ENCODE data around the gene LIMK1.
"Not testable (repeated sequence)": the region's sequence is repeated elsewhere in the genome, so short reads cannot be mapped to it uniquely, and the experiment has no call there.

LIMK1 gene
- 62.2 to 91.2 reads per million in 2 donors for total RNA-seq

DNA sequence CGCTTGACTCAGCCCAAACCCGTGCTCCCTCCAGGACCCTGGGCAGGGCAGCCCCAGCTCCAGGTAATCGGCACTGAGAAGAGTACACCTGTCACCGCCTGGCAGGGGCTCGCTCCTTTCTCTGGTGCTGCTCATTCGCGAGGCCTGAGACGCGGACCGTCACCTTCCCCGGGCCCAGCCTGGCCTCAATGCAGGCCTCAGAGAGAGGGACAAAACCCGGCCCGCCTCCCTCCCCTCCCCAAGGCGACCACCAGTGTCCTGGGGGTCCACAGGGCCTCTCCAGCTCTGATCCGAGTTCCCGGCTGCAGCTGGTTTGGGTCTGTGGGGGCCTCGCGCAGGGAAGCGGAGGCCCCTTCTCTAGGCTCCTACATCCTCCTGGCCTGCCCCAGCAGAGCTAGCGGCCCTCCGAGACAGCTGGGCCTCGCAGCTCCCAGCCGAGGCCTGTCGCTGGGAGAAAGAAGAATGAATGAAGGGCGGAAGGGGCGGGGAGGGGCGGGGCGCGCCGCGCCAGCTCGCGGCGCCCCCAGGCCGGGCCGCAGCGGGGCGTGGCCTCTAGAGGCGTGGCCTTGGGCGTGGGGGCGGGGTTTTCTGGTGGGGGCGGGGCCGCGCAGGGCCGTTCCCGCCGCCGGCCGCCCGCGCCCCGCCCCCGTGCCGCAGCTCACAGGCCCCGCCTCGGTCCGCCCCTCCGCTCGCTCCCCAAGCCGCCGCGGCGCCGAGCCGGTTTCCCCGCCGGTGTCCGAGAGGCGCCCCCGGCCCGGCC is at the start of gene LIMK1:
TSS of gene LIMK1 (plus strand) at position 688 of the 760 bp plus-strand sequence. CDS start 187 bp downstream, outside the sequence.
- peak; percentile 77 for DNase-seq

DNA sequence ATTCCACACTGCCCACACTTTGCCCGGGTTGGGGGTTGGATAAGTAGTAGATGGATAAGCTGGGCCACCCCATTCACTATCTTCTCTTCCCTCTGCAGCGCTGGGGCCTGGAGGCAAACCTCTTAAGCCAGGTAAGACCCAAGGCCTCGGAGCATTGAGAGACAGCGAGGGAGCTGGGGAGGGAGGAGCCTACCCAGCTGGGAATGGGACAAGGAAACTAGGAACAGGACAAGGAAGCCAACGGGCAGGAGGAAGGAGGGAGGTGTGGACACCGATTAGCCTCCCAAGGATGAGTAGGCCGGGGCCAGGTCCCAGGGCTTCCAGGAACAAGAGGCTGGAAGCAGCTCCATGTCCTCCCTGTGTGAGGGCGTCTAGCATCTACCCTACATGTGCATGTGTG is 46.0 kb upstream of the LIMK1 start:
- DNase-seq = no peak

- DNase-seq = no peak
Measured at GRCh38 chr7:74038194-74038961, 45.2 kb upstream of the LIMK1 start.

DNA sequence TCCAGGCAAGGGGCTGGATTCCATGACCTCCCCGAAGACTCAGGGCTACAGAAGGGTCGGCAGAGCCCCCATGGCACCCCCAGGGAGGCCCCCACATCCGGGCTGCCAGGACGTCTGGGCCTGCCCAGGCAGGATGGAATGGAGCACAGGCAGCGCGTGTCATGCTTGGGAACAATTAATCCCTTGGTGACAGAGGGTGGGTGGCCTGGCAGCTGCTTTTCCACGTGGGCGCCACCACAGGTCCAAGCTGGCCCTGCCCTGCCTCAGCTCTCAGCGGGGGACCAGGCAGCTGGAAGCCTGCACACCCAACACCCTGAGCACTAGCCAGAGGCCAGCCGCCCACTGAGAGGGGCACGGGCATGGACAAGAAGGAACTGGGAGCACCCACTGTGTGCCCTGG is 44.3 kb upstream of the LIMK1 start:
- no peak for DNase-seq

- DNase-seq = no peak
Measured at GRCh38 chr7:74040101-74040790, 43.4 kb upstream of the LIMK1 start.

GRCh38 chr7:74040791-74041520 is 42.6 kb upstream of the LIMK1 start:
- DNase-seq = no peak

GRCh38 chr7:74042746-74043522 is 40.7 kb upstream of the LIMK1 start:
- no peak for DNase-seq

GRCh38 chr7:74043523-74043951 is 40.1 kb upstream of the LIMK1 start:
- no peak for DNase-seq

GRCh38 chr7:74044366-74045350 is 38.9 kb upstream of the LIMK1 start:
- no peak for DNase-seq

DNA sequence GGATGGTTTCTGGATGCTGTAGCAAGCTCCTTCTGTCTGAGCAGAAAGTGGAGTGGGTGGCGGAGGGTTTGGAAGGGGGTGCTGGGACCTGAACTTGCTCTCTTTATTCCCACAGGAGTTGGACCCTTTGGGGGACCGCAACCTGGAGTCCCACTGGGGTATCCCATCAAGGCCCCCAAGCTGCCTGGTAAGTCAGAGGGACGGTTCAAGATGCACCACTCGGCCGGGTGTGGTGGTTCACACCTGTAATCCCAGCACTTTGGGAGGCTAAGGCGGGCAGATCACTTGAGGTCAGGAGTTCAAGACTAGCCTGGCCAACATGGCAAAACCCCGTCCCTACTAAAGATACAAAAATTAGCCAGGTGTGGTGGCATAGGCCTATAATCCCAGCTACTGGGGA is 37.0 kb upstream of the LIMK1 start:
- DNase-seq = not testable (repeated sequence)

DNA sequence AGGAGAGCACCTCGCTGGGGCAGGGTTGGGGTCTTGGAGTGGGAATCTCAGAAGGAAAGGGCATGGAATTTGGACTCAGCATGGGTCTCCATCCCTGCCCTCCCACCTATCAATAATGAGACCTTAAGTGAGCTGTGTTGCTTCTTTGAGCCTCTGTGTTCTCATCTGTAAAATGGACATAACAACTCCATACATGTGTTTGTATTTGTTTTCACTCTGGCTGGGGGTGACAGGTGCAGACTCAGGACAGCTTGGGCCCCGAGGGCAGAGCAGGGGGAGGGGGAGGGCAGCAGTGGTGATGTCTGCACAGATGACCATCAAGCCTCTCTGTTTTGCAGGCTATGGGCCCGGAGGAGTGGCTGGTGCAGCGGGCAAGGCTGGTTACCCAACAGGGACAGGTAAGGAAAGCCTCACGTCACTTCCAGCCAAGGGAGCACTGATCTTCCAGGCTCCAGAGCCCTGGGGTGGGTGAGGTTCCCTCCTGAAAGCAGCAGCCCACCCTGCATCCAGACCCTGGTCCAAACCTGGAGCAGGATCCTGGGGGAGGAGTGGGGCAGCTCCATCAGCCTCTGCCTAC is 35.7 kb upstream of the LIMK1 start:
- no peak for DNase-seq

GRCh38 chr7:74048999-74049599 is 34.5 kb upstream of the LIMK1 start:
- no peak for DNase-seq

GRCh38 chr7:74049997-74050798 is 33.4 kb upstream of the LIMK1 start:
- DNase-seq = no peak

GRCh38 chr7:74051193-74051592 is 32.4 kb upstream of the LIMK1 start:
- DNase-seq = no peak

- DNase-seq = no peak
Measured at GRCh38 chr7:74051629-74052410, 31.8 kb upstream of the LIMK1 start.

DNA sequence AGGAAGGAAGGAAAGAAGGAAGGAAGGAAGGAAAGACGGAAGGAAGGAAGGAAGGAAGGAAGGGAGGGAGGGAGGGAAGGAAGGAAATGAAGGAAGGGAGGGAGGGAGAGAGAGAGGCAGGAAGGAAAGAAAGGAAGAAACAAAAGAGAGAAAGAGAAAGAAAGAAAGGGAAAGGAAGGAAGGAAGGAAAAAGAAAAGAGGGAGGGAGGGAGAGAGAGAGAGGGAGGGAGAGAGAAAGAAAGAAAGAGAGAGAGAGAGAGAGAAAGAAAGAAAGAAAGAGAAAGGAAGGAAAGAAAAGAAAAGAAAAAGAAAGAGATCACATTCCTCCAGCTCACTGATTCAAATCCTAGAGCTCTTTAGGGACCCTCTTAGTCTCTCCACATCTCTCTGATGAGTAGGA is 31.0 kb upstream of the LIMK1 start:
- DNase-seq = no peak

- no peak for DNase-seq
Measured at GRCh38 chr7:74053589-74054186, 29.9 kb upstream of the LIMK1 start.
